GM21423 (cell line): ENCODE measurements around the gene IRF2BP1.

Experiments
- ATAC-seq: cut with Tn5 transposase; IDR thresholded peaks from one replicate; pipeline ENCODE4 v1.9.1; 2021; ENCODE audit warnings: mild to moderate bottlenecking, moderate library complexity; ENCODE audit not compliant: unreplicated experiment

Gene IRF2BP1

GRCh38 chr19:45863335-45863839, 22.6 kb downstream of the IRF2BP1 start:
- no peak for ATAC-seq

- peak; percentile 89 for ATAC-seq
Observed at GRCh38 chr19:45862564-45863334, 23.2 kb downstream of the IRF2BP1 start, which contains the start of gene SYMPK. Gene SYMPK, minus strand, starts transcription at chr19:45863147. Its CDS starts 8,652 bp downstream, at chr19:45854495.

GRCh38 chr19:45862271-45862563, 23.7 kb downstream of the IRF2BP1 start:
- ATAC-seq, result no peak

- no peak for ATAC-seq
Observed at GRCh38 chr19:45860359-45861259, 25.3 kb downstream of the IRF2BP1 start.

GRCh38 chr19:45854167-45854778, 31.7 kb downstream of the IRF2BP1 start:
- no peak for ATAC-seq

- no peak for ATAC-seq
Observed at GRCh38 chr19:45852983-45853382, 33.0 kb downstream of the IRF2BP1 start.

GRCh38 chr19:45852145-45852750, 33.7 kb downstream of the IRF2BP1 start:
- no peak for ATAC-seq

GRCh38 chr19:45848922-45849321, 37.0 kb downstream of the IRF2BP1 start:
- ATAC-seq, result no peak

- no peak for ATAC-seq
Observed at GRCh38 chr19:45847663-45848062, 38.3 kb downstream of the IRF2BP1 start.

- ATAC-seq, result no peak
Observed at GRCh38 chr19:45842198-45842597, 43.7 kb downstream of the IRF2BP1 start.

- ATAC-seq, result no peak
Observed at GRCh38 chr19:45834970-45835369, 51.0 kb downstream of the IRF2BP1 start.
